ENCODE results near the gene TFCP2L1.

The TFCP2L1 gene

DNA sequence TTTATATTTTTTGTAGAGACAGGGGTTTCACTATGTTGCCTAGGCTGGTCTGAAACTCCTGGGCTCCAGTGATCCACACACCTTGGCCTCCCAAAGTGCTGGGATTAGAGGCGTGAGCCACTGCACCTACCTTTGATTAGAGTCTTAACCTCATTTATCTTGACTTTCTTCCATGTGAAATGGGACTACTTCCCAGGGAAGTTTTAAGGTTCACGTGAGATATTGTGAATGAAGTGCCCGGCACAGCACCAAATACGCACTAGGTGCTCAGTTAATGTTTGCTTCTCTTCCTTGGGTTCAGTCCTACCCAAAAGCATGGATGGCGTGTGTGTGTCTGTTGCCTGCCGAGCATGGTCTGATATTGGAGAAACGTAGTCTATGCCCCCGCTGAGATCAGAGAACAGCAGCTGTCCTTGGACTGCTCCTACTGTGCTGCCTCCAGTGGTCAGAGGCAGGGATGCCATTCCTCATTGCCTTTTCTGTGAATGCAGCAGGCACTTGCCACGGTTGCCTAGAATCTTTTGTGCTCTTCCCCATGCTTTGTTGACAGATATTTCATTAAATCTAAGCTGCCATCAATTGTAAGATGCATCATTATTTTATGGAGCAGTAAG is 12.3 kb upstream of the TFCP2L1 start:
- DNase-seq (ENCODE audit: low read depth in 2 of 2, low spot score in 1 of 2), result no peak

- no peak for DNase-seq (ENCODE audit: low read depth in 2 of 2, low spot score in 1 of 2)
Observed at GRCh38 chr2:121295911-121296650, 11.1 kb upstream of the TFCP2L1 start.

DNA sequence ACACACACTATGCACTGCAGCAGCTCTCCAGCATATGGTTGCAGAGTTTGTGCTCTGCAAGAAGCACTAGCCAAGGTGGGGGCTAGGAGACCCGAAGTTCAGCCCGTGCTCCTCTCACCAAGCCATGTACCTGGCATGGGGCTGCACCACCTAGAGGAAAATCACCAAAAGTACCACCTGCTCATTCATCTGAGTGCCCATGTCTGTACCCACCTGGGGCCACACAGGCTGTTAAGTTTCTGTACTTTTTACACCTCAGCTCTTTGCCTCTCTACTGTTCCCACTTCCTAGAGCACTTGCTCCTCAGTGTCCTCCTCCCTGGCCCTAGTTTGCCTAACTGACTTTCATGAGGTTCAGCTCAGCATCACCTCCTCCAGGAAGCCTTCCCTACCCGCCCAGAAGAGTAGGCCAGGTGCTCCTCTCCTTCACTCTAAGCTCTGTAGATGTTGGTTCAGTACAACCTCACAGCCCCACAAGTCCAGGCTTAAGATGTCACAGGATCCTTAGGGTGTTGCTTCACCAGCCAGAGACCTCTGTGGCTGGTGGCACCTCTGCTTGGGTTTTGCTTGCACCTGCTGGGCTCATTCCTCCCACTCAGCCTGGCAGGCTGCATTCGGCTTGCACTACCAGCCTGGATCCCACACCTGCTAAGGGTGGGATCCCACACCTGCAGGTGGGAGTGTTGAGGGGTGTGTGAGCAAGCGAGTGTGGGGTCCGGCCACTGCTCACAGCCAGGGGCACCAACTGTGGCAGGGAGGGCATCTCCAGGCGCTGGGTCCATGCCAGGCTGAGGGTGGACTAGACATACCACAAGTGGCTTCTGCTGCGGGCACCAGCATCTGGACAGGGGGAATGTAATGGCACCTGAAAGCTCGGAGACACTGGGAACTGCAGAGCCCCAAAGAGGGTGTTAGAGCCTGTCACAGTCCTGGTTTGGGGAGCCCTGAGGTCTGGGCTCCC is 10.2 kb upstream of the TFCP2L1 start:
- no peak for DNase-seq (ENCODE audit: low read depth in 2 of 2, low spot score in 1 of 2)

DNA sequence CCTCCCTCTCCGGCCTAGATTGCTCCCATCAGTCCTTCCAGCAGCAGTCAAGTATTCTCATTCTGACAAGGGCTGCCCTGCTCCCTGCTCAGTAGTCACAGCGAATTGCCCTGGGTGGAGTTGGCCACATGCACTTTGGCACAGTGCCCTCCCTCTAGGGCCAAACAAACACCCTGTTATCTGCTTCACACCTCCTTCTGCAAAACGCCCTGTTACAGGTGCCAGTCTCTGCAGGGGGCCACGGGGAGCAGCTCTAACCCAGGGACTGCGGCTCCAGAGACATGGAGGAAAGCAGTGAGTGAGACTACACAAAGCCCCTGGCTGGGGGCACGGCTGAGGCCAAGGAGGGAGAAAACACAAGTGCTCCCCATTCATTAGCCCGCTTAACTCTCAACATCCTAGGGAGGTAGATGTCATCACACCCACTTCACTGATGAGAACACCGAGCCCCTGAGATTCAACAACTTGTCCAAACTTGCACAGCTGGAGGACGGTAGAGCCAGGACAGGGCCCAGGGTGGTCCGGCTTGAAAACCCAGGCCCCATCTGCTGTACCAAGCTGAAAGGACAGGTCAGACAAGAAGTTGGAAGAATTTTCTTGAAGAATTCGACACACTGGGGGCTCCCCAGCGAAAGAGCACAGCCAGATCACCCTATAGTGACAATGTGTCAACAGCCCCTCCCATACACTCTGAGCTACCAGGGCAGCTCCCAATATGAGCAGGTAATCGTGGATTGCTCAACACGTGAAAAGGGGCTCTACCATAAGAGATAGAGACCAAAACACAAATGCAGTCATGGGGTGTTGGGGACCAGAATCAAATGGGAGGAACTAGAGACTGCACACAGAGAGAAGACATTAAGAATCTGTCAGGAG is 8.7 kb upstream of the TFCP2L1 start:
- no peak for DNase-seq (ENCODE audit: low read depth in 2 of 2, low spot score in 1 of 2)

DNA sequence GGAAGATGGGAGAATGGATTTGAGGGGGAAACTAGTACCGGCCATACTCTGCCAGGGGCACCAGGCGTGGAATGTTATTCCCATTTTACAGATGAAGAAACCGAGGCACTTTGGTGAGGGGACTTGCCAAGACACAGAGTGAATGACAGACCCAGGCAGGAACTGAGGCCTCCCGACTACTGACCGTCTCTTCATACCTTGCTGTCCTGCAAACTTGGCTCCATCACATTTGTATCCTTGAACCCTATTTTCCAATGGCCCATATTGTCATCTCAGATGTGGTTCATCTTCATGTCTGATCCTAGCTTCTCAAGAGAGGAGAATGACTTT is 6.2 kb upstream of the TFCP2L1 start:
- DNase-seq (ENCODE audit: low read depth in 2 of 2, low spot score in 1 of 2), result no peak

DNA sequence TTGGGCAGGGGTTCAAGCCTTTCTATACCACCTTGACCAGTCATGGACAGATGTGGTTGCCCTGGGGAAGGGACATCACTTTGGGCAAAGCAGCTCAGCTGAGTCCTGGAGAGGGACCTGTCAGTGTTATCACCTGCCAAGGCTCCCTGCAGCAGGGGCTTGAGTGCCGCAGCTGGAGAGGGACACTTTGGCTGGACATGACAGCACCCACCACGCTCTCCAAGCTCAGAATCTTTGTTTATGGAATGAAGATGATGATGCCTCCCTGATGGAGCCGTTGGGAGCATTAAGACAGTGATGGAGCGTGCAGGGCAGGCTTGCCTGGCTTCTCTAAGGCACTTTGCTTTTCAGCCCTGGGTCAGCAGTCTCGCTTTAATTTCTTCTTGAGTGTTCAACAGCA is 4.3 kb upstream of the TFCP2L1 start:
- no peak for DNase-seq (ENCODE audit: low read depth in 2 of 2, low spot score in 1 of 2)

- no peak for DNase-seq (ENCODE audit: low read depth in 2 of 2, low spot score in 1 of 2)
Observed at GRCh38 chr2:121288454-121289231, 3.6 kb upstream of the TFCP2L1 start.

GRCh38 chr2:121287956-121288355 is 3.0 kb upstream of the TFCP2L1 start:
- DNase-seq (ENCODE audit: low read depth in 2 of 2, low spot score in 1 of 2), result no peak

DNA sequence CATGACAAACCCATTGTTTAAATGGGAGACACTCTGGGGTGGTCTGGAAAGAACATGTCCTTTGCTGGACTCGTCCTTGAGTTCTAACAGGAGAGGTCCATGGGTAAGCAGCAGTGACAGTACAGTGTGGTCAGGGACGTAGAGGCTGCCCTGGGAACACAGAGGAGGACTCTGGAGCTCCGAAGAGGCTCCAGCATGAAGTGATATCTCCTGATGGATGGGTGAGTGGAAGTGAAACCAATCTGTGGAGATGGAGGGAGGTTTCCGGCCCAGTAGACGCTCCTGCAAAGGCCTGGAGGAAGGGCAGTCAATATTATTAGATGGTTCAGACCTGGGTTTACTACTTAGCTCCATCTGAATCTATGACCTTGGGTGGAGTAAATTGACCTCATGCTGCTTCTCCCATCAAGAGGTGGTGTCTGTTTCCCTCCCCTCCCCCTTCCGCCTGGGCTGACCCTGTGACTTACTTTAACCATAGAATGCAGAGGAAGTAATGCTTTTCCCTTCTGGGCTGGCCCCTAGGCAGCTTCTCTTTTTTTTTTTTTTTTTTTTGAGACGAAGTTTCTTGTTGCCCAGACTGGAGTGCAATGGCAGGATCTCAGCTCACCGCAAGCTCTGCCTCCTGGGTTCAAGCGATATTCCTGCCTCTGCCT is 2.3 kb upstream of the TFCP2L1 start:
- no peak for DNase-seq (ENCODE audit: low read depth in 2 of 2, low spot score in 1 of 2)

DNA sequence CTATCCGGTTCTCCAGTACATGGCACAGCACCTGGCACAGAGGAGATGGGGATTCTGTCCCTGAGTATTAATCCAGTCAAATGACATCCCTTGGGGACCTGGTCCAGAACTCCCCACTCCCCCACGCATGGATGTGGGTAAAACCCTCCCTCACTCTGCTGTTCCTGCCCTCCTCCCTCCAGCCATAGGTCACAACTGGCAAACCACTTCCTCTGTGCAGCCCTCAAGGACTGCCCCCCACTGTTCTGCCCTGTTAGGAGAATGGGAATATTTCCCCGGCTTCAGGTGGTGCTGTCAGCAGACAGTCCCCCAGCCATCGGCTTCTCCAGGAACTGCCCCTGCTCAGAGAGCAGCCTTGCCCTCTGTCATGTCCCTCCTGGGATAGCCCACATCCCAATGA is 1.5 kb upstream of the TFCP2L1 start:
- no peak for DNase-seq (ENCODE audit: low read depth in 2 of 2, low spot score in 1 of 2)

- DNase-seq (ENCODE audit: low read depth in 2 of 2, low spot score in 1 of 2), result no peak
Observed at GRCh38 chr2:121285926-121286325, 924 bp upstream of the TFCP2L1 start.

- no peak for DNase-seq (ENCODE audit: low read depth in 2 of 2, low spot score in 1 of 2)
Observed at GRCh38 chr2:121283670-121284462, 1.1 kb downstream of the TFCP2L1 start.

DNA sequence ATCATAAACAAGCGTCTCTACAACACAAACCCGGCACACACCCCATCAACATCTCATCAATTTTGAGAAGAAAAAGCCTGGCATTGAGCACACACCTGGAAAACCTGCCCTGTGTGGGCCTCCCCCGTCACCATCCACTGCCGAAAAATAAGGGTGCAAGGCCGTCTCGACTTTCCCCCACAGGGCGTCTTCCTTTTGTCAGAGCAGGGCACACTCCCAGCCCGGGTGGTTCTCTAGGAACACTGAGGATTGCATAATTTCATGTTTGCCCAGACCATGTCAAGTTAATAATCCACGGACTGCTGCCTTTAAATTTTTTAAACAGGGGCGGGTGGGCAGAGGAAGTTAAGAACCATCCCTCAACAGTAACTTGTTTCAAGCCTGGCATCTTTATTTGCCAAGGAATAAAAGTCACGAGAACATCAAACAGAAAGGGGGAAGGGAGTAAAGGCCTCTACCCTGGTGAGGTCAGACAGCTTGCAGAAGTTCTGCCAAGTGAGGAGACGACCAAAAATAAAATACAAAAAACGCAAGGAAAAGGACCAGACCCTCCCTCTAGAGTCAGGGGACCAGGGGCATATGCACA is 2.1 kb downstream of the TFCP2L1 start:
- no peak for DNase-seq (ENCODE audit: low read depth in 2 of 2, low spot score in 1 of 2)

DNA sequence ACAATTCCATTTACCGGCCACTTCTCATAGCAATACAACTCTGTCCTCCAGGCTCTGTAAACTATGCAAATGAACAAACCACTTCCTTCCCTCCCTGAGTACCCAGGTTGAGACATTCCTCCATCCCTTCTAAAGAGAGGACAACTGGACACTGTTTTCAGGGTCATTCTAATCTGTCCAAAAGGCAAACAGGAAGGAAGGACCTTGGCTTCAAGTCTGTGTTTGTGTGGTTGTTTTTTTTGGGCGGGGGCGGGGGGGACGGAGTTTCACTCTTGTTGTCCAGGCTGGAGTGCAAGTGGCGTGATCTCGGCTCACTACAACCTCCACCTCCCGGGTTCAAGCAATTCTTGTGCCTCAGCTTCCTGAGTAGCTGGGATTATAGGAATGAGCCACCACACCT is 3.3 kb downstream of the TFCP2L1 start:
- no peak for DNase-seq (ENCODE audit: low read depth in 2 of 2, low spot score in 1 of 2)

- DNase-seq (ENCODE audit: low read depth in 2 of 2, low spot score in 1 of 2), result no peak
Observed at GRCh38 chr2:121281107-121281506, 3.9 kb downstream of the TFCP2L1 start.

GRCh38 chr2:121279476-121280220 is 5.4 kb downstream of the TFCP2L1 start:
- DNase-seq (ENCODE audit: low read depth in 2 of 2, low spot score in 1 of 2), result no peak

- DNase-seq (ENCODE audit: low read depth in 2 of 2, low spot score in 1 of 2), result no peak
Observed at GRCh38 chr2:121276341-121276740, 8.7 kb downstream of the TFCP2L1 start.

DNA sequence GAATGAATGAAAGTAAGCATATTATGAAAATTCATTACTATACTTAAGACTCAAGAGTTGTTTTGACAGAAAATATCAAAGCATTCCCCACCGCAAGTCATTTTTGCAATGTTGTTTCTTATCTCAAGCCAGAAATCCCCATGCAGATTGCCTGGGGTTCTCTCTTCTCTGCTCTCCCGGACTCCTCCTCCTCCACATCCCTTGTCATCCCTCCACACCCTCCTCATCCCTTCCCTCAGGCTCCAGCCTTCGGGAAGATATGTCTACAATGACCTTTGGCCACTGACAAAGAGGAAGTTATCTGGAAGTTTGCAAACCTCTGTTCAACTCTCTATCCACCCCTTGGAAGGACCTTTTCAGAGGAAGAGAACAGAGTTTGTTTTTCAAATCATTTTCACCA is 11.9 kb downstream of the TFCP2L1 start:
- DNase-seq (ENCODE audit: low read depth in 2 of 2, low spot score in 1 of 2), result no peak
